ENCODE measurements around the gene KIAA1755.
"Not testable (repeated sequence)": the region's sequence is repeated elsewhere in the genome, so short reads cannot be mapped to it uniquely, and the experiment has no call there.

Gene KIAA1755

GRCh38 chr20:38293491-38294065 is 33.0 kb upstream of the KIAA1755 start:
- ChIA-PET POLR2A (no interaction called here), CTCF (interaction anchor here (1.9 to 3.2 kb wide), 2 partner anchors 11 to 72 kb away, joined by 5 to 10 read pairs; partner anchors contain the start of gene BPI)
- TF ChIP-seq CTCF (IDR thresholded peaks at IDR 0.05; ENCODE audit: control extremely low read depth, extremely low read depth, low read depth, missing control alignments) = no peak
- DNase-seq (ENCODE audit: extremely low spot score) = no peak

GRCh38 chr20:38291966-38292365 is 31.4 kb upstream of the KIAA1755 start:
- ChIA-PET POLR2A (no interaction called here), CTCF (no interaction called here)
- DNase-seq (ENCODE audit: extremely low spot score) = no peak
- TF ChIP-seq CTCF (IDR thresholded peaks at IDR 0.05; ENCODE audit: control extremely low read depth, extremely low read depth, low read depth, missing control alignments) = no peak

GRCh38 chr20:38290829-38291814 is 30.6 kb upstream of the KIAA1755 start:
- TF ChIP-seq CTCF (IDR thresholded peaks at IDR 0.05; ENCODE audit: control extremely low read depth, extremely low read depth, low read depth, missing control alignments) = no peak
- ChIA-PET POLR2A (no interaction called here), CTCF (interaction anchor here (1.3 kb wide), 1 partner anchor 70 kb away, joined by 3 read pairs; no protein-coding TSS in a partner anchor)
- DNase-seq (ENCODE audit: extremely low spot score) = no peak

GRCh38 chr20:38286586-38287531 is 26.3 kb upstream of the KIAA1755 start:
- DNase-seq (ENCODE audit: extremely low spot score) = no peak
- POLR2A ChIA-PET = no interaction called here
- no peak for TF ChIP-seq CTCF (IDR thresholded peaks at IDR 0.05; ENCODE audit: control extremely low read depth, extremely low read depth, low read depth, missing control alignments)
- CTCF ChIA-PET = interaction anchor here (1.4 kb wide), 1 partner anchor 10 kb away, joined by 3 read pairs; no protein-coding TSS in a partner anchor

- DNase-seq (ENCODE audit: extremely low spot score) = no peak
- ChIA-PET POLR2A (no interaction called here), CTCF (no interaction called here)
- TF ChIP-seq CTCF (IDR thresholded peaks at IDR 0.05; ENCODE audit: control extremely low read depth, extremely low read depth, low read depth, missing control alignments) = no peak
These were observed 24.4 kb upstream of the KIAA1755 start for GRCh38 chr20:38284893-38285444.

- DNase-seq (ENCODE audit: extremely low spot score); POLR2A ChIA-PET; CTCF ChIA-PET: not testable (repeated sequence)
These were observed 23.6 kb upstream of the KIAA1755 start for GRCh38 chr20:38284066-38284650.

All from GM10248 (cell line).